CD4-positive, alpha-beta T cell treated with Interleukin-17A for 4 hours (primary cell): ENCODE measurements around the gene DMGDH.

Experiments used
- DNase-seq: peaks from one replicate; pipeline ENCODE4 v3.0.0-alpha.2; 2020; ENCODE audit warnings: mixed read lengths

The DMGDH gene

GRCh38 chr5:79069488-79070349 lies at the start of gene DMGDH, which contains the start of gene BHMT2:
Gene DMGDH (minus strand): TSS chr5:79069674. CDS start chr5:79069620, 54 bp downstream.
Gene BHMT2 (plus strand): TSS chr5:79069767. CDS start chr5:79069783, 16 bp downstream.
- no peak for DNase-seq

GRCh38 chr5:79112703-79113058 lies 43.2 kb upstream of the DMGDH start:
- DNase-seq: no peak

GRCh38 chr5:79111960-79112702 lies 42.7 kb upstream of the DMGDH start:
- no peak for DNase-seq

GRCh38 chr5:79111387-79111959 lies 42.0 kb upstream of the DMGDH start, which contains the start of gene BHMT:
Gene BHMT (plus strand): TSS chr5:79111809. CDS start chr5:79111886, 77 bp downstream.
- DNase-seq: no peak

GRCh38 chr5:79109527-79110492 lies 40.3 kb upstream of the DMGDH start:
- DNase-seq: peak; percentile 47

- DNase-seq: no peak
Observed at GRCh38 chr5:79108792-79109191, 39.3 kb upstream of the DMGDH start.

- DNase-seq: no peak
Observed at GRCh38 chr5:79108086-79108485, 38.6 kb upstream of the DMGDH start.

GRCh38 chr5:79107020-79107796 lies 37.7 kb upstream of the DMGDH start:
- DNase-seq: no peak

- no peak for DNase-seq
Observed at GRCh38 chr5:79105868-79106267, 36.4 kb upstream of the DMGDH start.

GRCh38 chr5:79093762-79094161 lies 24.3 kb upstream of the DMGDH start:
- DNase-seq: no peak

- DNase-seq: no peak
Observed at GRCh38 chr5:79091064-79091463, 21.6 kb upstream of the DMGDH start.

GRCh38 chr5:79088507-79088906 lies 19.0 kb upstream of the DMGDH start:
- DNase-seq: no peak

GRCh38 chr5:79086116-79086515 lies 16.6 kb upstream of the DMGDH start:
- no peak for DNase-seq

- no peak for DNase-seq
Observed at GRCh38 chr5:79081779-79082178, 12.3 kb upstream of the DMGDH start.

- DNase-seq: no peak
Observed at GRCh38 chr5:79080804-79081203, 11.3 kb upstream of the DMGDH start.

- DNase-seq: no peak
Observed at GRCh38 chr5:79077680-79078365, 8.3 kb upstream of the DMGDH start.

GRCh38 chr5:79076819-79077218 lies 7.3 kb upstream of the DMGDH start:
- no peak for DNase-seq

GRCh38 chr5:79075646-79076426 lies 6.4 kb upstream of the DMGDH start:
- no peak for DNase-seq

GRCh38 chr5:79074641-79075040 lies 5.2 kb upstream of the DMGDH start:
- DNase-seq: no peak

GRCh38 chr5:79070350-79070667 lies 835 bp upstream of the DMGDH start:
- DNase-seq: no peak
